D721Med (cell line): ENCODE data around the gene OSM.

Source experiments
- DNase-seq: peaks from one replicate; pipeline ENCODE4 v3.0.0; 2011; ENCODE audit warnings: low spot score; ENCODE audit not compliant: insufficient read length
- FAIRE-seq: peaks from 2 replicates; lab custom pipeline; 2011; peaks lifted over from hg19 to GRCh38; lab: Jason Lieb, UNC
- CTCF ChIP-seq: IDR thresholded peaks from 2 replicates; pipeline ENCODE4 v1.5.1; 2012; ENCODE audit warnings: mild to moderate bottlenecking, control low read depth; ENCODE audit not compliant: insufficient read depth; ENCODE audit errors: missing control alignments

OSM gene

DNA sequence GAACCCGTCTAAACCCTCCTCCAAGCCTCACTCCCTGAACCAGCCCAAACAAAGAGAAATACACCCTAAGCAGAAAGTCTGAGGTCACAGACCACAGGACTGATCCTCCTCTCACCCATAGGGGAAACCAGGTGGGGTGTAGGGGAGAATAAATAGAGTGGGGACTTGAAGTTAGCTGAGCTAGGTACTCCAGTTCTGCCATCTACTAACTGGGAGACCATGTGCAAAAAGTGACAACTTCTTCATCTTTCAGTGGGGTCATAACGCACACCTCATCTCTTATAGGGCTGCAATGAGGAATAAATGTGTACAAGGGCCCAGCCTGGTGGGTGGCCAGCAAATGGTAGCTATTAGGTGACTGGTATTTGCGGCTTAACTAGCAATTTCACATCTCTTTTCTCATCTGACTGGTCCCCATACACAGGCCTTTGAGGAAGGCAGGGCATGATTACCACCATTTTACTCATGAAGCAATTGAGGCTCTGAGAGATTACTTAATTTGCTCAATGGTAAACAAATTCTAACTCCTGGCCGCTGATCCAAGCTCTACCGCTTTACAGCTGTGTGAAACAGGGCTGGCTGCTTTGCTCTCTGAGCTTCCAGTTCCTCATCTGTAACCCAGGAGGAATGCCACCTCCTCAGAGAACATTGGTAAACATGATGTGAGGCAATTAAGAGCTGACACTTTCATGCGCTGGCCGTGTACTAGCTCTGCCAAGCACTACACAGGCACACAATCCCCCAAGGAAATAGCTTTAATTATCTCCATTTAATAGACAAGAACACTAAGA, 43.5 kb upstream of the OSM start:
- FAIRE-seq = no peak

GRCh38 chr22:30308518-30309230, 42.0 kb upstream of the OSM start:
- no peak for FAIRE-seq
- DNase-seq = no peak
- TF ChIP-seq CTCF = no peak

More for the DNA sequence above, 43.5 kb upstream of the OSM start:
- TF ChIP-seq CTCF = no peak
- no peak for DNase-seq

DNA sequence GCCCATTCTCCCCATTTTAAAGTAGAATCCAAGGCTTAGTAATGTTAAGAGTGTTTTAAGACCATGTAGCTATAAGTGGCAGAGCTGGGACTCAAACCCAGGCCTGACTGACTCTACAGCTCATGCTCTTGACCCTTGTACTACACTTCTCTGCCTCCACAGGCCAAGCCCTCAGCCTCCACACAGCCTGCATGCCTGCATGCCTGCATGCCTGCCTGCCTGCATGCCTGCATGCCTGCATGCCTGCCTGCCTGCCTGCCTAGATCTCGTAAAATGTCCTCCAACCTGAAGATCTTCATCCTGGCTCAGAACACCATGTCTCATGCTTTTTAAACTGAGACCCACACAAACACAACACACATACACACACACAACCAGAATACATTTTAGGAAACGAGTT, 41.4 kb upstream of the OSM start:
- DNase-seq (no peak), FAIRE-seq (no peak)

DNA sequence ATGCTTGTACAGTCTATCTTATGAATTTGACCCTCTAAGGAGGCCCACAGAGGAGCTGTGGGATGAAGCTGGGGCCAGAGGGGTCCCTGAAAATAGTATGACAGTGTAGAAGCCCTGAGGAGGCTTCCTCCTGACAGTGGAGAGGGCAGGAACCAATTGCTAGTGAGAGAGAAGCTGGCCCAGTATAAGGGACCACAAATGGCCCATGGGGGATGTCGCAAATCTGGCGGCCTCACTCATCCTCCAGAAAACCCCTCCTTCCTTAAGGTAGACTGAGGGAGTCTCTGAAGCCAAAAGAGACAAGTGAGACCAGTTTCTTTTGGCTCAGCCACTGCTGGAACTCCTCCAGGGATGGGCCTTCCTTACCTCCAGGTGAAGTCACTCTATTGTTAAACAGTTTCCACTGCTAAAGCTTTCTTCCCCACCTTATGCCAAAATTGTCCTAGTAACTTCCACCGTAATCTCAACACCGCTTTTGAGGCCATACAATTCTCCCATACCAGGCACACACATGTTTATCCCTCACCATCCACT, 40.5 kb upstream of the OSM start:
- FAIRE-seq (no peak), DNase-seq (no peak)

More for the DNA sequence above, 41.4 kb upstream of the OSM start:
- no peak for TF ChIP-seq CTCF

GRCh38 chr22:30306627-30307011, 40.0 kb upstream of the OSM start:
- DNase-seq (no peak), FAIRE-seq (no peak)
- TF ChIP-seq CTCF = no peak

More for the DNA sequence above, 40.5 kb upstream of the OSM start:
- TF ChIP-seq CTCF = no peak

GRCh38 chr22:30305906-30306626, 39.4 kb upstream of the OSM start:
- TF ChIP-seq CTCF = no peak
- FAIRE-seq = no peak
- no peak for DNase-seq
